ENCODE measurements around the gene EFNA5.
"Not testable (repeated sequence)": the region's sequence is repeated elsewhere in the genome, so short reads cannot be mapped to it uniquely, and the experiment has no call there.

Gene EFNA5

GRCh38 chr5:107456281-107456715 lies 214.4 kb downstream of the EFNA5 start:
- no peak for DNase-seq (ENCODE audit: low spot score)
- in situ Hi-C loops (cut with MboI; ENCODE audit: low pct_unique_long_range_greater_than_20kb, low sequenced_read_pairs, unreplicated experiment), result no loop called here
- no peak for TF ChIP-seq CTCF (IDR thresholded peaks at IDR 0.05; ENCODE audit: extremely low read depth, insufficient read depth, missing control alignments)

- no peak for TF ChIP-seq CTCF (IDR thresholded peaks at IDR 0.05; ENCODE audit: extremely low read depth, insufficient read depth, missing control alignments)
- in situ Hi-C loops (cut with MboI; ENCODE audit: low pct_unique_long_range_greater_than_20kb, low sequenced_read_pairs, unreplicated experiment), result no loop called here
- DNase-seq (ENCODE audit: low spot score), result no peak
Measured at GRCh38 chr5:107455111-107455544, 215.6 kb downstream of the EFNA5 start.

GRCh38 chr5:107451827-107452226 lies 218.9 kb downstream of the EFNA5 start:
- DNase-seq (ENCODE audit: low spot score); in situ Hi-C loops (cut with MboI; ENCODE audit: low pct_unique_long_range_greater_than_20kb, low sequenced_read_pairs, unreplicated experiment): not testable (repeated sequence)

- TF ChIP-seq CTCF (IDR thresholded peaks at IDR 0.05; ENCODE audit: extremely low read depth, insufficient read depth, missing control alignments), result no peak
- in situ Hi-C loops (cut with MboI; ENCODE audit: low pct_unique_long_range_greater_than_20kb, low sequenced_read_pairs, unreplicated experiment), result no loop called here
- DNase-seq (ENCODE audit: low spot score), result no peak
Measured at GRCh38 chr5:107451028-107451427, 219.7 kb downstream of the EFNA5 start.

- no peak for TF ChIP-seq CTCF (IDR thresholded peaks at IDR 0.05; ENCODE audit: extremely low read depth, insufficient read depth, missing control alignments)
- in situ Hi-C loops (cut with MboI; ENCODE audit: low pct_unique_long_range_greater_than_20kb, low sequenced_read_pairs, unreplicated experiment), result no loop called here
- no peak for DNase-seq (ENCODE audit: low spot score)
Measured at GRCh38 chr5:107450531-107450930, 220.2 kb downstream of the EFNA5 start.

GRCh38 chr5:107449369-107449768 lies 221.4 kb downstream of the EFNA5 start:
- no peak for DNase-seq (ENCODE audit: low spot score)
- TF ChIP-seq CTCF (IDR thresholded peaks at IDR 0.05; ENCODE audit: extremely low read depth, insufficient read depth, missing control alignments), result no peak
- in situ Hi-C loops (cut with MboI; ENCODE audit: low pct_unique_long_range_greater_than_20kb, low sequenced_read_pairs, unreplicated experiment), result no loop called here

GRCh38 chr5:107447587-107447986 lies 223.2 kb downstream of the EFNA5 start:
- in situ Hi-C loops (cut with MboI; ENCODE audit: low pct_unique_long_range_greater_than_20kb, low sequenced_read_pairs, unreplicated experiment), result no loop called here
- TF ChIP-seq CTCF (IDR thresholded peaks at IDR 0.05; ENCODE audit: extremely low read depth, insufficient read depth, missing control alignments), result no peak
- no peak for DNase-seq (ENCODE audit: low spot score)
